ENCODE data around the gene GPRC5A.
"Not testable (repeated sequence)": the region's sequence is repeated elsewhere in the genome, so short reads cannot be mapped to it uniquely, and the experiment has no call there.

Gene GPRC5A, protein sequence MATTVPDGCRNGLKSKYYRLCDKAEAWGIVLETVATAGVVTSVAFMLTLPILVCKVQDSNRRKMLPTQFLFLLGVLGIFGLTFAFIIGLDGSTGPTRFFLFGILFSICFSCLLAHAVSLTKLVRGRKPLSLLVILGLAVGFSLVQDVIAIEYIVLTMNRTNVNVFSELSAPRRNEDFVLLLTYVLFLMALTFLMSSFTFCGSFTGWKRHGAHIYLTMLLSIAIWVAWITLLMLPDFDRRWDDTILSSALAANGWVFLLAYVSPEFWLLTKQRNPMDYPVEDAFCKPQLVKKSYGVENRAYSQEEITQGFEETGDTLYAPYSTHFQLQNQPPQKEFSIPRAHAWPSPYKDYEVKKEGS

DNA sequence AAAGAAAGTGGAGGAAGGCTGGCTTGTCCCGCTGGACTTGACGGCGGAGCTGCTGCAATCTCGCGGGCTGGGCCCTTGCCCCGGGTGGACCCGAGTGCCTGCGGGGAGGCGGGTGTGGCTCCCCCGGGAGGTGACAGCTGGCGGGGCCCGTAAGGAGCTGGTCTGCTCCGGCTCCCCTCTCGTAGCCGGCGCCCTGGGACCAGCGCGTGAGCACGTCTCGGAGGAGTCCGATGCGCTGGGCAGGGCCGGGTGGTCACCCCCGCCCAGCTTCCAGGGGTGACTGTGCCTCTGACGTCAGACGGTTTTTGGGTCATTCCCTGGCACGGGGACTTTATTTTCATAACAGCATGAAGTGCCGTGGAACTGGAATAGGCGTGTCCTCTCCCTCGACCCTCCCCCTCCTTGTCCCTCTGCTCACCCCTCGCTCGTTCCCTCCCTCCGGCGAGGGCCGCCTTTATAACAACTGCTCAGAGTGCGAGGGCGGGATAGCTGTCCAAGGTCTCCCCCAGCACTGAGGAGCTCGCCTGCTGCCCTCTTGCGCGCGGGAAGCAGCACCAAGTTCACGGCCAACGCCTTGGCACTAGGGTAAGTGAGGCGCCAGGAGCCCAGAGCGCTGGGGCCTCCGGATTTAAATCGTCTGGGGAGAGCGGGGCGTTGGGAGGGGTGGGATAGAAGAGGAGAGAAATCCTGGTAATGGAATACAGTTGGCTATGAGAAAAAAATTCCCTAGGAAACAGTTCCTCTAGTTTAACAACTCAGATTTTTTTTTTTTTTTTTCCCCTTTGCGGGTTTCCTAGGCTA, at the start of gene GPRC5A:
Gene GPRC5A, plus strand, starts transcription at position 483 of the 801 bp plus-strand sequence. CDS start 16,688 bp downstream, outside the sequence.
- no peak for DNase-seq (ENCODE audit: low read depth)

DNA sequence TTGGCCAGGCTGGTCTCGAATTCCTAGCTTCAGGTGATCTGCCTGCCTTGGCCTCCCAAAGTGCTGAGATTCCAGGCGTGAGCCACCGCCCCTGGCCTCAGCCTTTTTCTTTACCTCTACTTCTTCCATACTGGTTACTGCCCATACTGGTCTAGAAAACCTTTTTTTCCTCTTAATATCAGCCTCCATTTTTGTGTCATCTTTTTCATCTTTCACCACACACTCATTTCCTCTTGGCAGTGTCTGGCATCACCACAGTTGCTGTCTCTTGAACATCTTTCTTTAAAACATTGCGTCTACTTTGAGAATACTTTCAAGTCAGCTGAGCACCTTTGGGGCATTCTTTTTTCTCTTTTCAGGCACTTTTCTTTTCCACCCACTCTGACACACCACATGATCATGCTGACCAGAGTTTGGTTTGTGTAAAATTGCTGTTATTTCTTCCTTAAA, 45.5 kb upstream of the GPRC5A start:
- DNase-seq (ENCODE audit: low read depth) = no peak

DNA sequence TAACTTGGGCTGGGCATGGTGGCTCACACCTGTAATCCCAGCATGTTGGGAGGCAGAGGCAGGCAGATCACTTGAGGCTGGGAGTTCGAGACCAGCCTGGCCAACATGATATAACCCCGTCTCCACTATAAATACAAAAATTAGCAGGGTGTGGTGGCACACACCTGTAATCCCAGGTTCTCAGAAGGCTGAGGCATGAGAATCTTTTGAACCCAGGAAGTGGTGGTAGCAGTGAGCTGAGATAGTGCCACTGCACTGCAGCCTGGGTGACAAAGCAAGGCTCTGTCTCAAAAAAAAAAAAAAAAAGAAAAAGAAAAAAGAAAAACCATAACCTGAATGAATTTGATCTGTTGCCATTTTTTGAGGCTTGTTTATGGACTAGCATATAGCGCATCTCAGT, 44.6 kb upstream of the GPRC5A start:
- DNase-seq (ENCODE audit: low read depth) = not testable (repeated sequence)

DNA sequence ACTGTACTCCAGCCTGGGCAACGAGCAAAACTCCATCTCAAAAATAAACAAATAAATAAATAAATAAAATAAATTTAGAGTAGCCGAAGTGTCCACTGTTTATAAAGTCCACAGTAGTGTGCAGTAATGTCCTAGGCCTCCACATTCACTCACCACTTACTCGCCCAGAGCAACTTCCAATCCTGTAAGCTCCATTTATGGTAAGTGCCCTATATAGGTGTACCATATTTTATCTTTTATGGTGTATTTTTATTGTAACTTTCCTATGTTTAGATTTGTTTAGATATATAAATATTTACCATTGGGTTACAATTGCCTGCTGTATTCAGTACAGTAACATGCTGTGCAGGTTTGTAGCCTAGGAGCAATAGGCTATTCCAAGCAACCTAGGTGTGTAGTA, 37.9 kb upstream of the GPRC5A start:
- DNase-seq (ENCODE audit: low read depth) = no peak

DNA sequence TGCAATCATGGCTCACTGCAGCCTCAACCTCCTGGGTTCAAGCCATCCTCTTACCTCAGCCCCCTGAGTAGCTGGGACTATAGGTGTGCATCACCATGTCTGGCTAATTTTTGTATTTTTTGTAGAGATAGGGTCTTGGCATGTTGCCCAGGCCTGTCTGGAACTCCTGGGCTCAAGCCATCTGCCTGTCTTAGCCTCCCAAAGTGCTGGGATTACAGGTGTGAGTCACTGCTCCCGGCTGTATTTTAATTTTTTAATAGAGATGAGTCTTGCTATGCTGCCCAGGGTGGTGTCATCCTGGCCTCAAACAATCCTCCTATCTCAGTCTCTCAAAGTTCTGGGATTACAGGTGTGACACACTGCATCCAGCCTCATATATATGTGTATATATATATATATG, 31.7 kb upstream of the GPRC5A start:
- no peak for DNase-seq (ENCODE audit: low read depth)

DNA sequence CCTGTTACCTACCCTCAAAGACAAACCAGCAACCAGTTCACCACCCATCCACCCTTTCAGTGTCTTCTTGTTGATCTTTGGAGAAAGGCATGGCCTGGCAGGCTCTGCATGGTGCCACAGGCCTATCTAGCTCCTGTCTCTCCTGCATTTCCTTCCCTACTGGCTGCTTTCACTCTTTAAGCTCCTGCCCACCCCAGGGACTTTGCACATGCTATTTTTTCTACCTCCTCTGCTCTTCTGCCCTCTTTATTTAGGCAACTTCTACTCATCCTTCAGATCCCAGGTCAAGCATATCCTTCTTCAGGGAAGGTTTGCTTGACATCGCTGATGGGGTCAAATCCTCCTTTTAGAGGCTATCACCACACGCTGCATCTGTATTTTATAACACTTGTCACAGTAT, 27.1 kb upstream of the GPRC5A start:
- no peak for DNase-seq (ENCODE audit: low read depth)

DNA sequence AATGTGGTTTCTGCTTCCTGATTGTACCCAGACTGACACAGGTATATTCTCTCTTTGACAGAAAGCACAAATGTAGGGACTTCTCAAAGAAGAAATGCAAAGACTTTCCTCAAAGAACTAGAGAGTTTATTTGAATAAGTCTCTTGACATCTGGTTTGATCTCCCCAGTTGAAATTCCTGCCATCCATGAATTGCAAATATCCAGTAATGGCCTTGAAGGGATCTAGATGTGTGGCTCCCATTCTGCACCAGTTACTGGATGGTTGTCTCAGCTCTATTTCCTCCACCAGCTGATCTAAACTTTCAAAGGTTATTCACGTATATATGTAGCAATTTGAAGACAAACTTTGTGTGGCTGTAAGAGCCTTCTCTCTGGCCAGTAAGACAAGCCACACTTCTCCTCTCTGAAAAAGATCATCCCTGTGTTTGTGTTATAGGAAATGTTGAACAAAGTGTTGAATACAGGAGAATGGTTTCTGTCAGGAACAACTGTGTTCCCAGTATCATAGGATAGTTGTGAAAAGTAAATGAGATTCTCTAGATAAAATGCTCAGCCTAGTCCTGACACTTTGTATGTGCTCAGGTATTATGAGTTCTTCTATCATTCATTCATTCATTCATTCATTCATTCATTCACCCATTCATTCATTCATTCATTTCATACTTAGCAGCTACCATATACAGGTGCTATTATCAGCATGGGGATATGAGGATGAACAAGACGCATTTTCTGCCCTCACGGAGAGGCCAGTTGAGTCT, 22.7 kb upstream of the GPRC5A start:
- no peak for DNase-seq (ENCODE audit: low read depth)

DNA sequence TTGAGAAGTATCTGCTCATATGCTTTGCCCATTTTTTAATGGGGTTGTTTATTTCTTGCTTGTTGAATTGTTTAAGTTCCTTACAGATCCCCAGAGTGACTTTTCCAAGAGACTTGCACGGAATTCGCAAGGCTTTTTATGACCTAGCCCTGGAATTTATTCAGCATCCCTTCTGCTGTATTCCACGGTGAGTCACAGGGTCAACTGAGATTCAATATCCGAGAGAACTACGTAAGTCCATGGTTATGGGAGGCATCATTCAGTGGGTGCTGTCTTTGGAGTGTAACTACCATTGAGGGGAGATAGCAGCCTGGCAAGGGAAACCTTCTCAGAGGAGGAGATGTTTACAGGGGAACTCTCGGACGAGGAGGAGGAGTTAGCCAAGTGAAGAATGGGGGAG, 20.9 kb upstream of the GPRC5A start:
- DNase-seq (ENCODE audit: low read depth) = no peak

DNA sequence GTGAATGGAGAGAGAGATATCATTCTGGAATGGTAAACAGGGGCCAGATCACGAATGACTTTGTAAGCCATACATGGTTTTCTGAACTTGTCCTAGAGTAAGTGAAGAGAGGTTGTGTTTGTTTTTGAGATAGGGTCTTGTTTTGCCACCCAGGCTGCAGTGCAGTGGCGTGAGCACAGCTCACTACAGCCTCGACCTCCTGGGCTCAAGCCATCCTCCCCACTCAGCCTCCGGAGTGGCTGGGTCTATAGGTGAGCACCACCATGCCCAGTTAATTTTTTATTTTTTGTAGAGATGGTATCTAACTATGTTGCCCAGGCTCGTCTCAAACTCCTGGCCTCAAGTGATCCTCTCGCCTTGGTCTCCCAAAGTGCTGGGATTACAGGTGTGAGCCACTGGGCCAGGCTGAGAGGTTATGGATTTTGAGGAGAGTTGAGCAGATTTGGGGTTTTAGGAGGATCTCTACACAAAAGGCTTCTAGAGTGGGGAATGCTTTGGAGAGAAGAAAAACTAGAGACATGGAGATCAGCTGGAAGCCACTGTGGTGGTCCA, 19.7 kb upstream of the GPRC5A start:
- DNase-seq (ENCODE audit: low read depth) = no peak

DNA sequence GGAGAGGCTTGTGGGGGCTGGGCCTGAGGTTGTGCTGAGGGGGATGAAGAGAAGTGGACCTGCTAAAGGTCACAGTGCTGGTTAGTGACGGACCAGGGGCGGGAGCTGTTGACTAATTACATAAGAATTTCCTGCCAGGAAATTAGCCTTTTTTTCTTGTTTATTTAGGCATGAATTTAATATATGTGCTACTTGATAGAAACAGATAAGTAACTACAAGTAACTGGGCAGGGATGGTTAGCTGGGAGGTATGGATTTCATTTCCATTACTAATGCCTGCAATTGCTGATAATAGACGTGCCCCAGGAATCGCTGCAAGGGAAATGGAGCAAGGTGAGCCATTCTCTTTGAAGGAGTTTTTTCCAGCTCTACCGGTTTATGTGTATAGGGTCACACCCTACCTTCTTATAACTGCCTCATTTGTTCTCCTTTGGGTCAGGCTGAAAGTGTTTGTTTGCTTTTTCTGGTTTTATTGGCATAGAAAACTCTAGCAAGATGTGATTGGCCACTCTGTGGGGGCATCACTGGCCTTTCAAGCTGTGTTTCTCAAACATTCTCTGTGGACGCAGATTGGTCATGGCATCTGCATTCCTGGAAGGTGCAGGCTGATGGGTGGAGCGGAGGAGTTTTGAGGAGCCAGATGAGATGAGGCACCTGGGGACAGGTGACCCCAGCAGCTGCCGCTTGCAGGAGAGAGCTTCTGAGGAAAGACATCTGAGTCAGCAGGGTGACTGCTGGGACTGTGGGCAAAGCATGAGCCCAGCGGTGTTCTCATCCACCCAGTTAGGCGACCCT, 19.0 kb upstream of the GPRC5A start:
- no peak for DNase-seq (ENCODE audit: low read depth)

DNA sequence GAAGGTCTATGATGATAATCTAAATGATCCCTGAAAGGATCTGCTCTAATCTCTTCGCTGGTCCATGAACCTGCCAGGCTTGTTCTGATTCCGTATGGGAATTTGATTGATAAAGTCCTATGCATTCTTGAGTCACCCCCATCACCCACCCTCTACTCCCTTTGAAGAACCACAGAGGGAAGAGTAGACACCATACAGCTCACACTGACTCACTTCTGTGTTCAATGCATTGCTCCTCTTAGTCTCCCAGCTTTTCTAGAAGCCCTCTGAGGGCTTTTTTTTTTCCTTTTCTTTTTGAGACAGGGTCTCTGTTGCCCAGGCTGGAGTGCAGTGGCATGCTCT, 18.5 kb upstream of the GPRC5A start:
- no peak for DNase-seq (ENCODE audit: low read depth)

DNA sequence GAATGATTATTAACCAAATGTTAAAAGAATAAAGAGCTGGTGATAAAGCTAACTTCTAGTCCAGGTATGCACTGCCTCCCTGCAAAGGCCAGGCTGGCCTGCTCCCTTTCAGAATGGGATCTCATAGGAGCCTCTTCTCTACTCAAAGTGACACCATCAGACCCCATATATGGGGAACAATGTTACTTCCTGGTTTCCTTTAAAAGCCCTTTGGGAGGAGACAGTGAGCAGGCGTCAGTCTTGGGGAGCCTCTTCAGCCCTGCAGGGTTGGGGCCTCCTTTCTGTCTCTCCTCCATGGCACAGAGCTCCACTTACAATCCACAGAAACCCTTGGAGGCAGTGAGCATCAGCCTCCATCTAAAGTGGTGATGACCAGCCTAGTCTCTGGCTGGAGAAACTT, 17.3 kb upstream of the GPRC5A start:
- DNase-seq (ENCODE audit: low read depth) = no peak

DNA sequence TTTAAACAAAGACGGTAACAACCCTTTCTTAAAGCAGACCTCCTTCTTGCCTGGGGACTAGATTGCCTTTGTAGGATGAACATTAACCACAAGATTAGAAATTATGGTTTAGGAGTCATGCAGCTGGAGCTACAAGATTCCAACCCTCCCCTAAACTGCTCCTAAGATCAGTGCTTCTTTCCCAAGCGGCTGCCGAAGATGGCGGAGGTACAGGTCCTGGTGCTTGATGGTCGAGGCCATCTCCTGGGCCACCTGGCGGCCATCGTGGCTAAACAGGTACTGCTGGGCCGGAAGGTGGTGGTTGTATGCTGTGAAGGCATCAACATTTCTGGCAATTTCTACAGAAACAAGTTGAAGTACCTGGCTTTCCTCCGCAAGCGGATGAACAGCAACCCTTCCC, 16.1 kb upstream of the GPRC5A start:
- not testable (repeated sequence) for DNase-seq (ENCODE audit: low read depth)

DNA sequence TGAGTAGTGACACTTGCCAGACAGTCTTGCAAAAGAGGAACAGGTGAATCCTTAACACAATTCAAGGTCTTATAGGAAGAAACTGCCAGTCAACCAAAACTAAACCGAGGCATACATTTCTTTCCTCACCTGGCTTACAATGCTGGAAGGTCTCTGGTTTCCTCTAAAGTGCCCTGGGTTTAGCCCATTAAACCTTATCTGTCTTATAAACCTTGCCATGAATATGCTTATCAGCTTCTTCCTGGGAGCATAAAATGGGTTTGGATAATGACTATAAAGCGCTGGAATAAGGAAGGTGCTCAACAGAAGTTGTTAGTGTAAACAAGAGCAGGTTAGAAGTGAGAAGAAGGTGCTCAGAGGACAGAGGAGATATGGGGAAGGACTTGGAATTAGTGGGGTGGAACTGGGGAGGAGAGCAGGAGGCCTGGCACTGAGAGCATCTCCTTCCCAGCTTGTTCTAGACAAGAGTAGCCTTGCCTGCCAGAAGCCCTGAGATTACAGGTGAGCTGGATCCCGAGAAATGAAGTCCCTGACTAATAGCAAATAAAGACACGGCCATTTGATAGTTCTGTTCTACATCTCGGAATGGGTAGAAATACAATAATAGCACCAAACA, 14.1 kb upstream of the GPRC5A start:
- DNase-seq (ENCODE audit: low read depth) = no peak

DNA sequence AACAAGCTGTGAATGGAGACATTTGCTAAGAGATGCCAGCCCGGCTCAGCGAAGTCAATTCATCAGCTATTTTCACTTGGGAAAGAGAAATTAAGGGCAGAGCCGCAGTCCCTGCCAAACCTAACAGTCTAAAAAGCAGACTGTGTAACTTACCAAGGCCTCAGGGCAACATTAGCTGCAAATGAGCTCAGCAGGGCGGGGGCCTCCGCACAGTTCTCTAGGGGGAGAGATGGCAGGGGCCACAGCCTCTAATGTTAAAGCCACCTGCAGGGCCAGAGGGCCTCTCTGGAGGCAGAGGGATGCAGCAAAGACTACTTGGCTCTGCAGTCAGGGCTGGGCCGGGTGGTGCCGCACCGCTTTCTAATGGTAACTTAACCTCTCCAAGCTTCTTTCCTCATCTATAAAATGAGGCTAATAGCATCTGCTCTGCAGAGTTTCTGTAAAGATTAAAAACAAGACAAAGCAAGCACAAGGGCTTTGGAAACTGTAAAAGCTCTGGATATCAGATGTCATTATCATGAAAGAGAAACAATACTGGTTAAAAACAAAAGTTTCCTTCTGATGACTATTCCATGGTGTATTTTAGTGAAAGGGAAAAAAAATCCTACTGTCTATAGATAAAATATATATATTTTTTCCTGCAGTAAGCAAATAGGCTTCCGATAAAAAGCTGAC, 13.4 kb upstream of the GPRC5A start:
- no peak for DNase-seq (ENCODE audit: low read depth)

DNA sequence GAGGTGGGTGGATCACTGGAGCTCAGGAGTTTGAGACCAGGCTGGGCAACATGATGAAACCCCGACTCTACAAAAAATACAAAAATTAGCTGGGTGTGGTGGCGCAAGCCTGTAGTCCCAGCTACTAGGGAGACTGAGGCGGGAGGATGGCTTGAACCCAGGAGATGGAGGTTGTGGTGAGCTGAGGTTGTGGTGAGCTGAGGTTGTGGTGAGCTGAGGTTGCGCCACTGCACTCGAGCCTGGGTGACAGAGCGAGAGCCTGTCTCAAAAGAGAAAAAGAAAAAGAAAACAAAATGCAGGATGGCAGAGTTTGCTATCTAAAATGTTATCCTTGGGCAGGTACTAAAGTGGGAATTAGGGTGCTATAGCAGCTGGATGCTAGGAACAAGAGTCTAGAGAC, 10.8 kb upstream of the GPRC5A start:
- no peak for DNase-seq (ENCODE audit: low read depth)

DNA sequence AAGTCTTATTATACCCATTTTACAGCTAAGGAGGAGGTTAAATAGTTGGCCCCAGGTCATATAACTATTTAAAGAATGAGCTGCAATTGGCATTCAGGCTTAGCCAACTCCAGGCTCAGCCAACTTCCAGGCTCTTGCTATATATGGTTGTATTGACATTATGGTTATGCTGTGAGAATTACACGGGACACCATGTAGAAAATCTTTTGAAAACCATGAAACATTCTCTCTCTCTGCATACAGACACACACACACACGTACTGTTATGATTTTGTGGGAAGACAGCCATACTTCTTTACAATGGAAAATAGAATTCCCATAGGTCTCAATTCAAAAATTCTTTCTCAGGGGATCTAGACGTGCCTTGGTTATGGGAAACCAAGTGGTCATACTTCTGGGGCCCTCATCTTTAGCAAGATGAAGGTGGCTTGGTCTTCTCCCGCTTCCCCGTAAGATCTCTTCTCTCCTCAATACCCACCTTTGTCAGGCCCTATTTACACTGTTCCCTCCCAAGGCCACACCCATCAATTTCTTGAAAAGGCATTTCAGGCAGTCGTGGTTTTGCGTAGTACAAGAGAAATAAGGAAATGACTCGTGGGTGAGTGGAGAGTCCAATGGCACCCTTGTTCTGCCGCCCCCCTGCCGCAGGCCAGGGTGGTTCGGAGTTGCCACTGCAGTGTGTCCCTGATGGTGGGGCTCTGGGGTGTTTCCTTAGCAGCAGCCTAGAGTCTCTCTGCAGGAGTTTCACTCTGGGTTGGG, 10.0 kb upstream of the GPRC5A start:
- no peak for DNase-seq (ENCODE audit: low read depth)

DNA sequence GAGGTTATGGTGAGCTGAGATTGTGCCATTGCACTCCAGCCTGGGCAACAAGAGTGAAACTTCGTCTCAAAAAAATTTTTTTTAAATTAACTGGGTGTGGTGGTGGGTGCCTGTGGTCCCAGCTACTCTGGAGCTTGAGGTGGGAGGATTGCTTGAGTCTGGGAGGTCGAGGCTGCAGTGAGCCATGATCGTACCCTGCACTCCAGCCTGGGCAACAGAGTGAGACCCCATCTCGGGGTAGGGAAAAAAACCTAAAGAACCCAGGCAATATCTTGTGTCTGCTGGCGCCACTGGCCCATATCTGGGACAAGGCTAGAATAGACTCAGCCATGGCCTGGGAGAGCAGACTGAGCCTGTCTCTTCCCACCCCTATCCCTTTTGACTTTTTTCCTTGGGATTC, 9.1 kb upstream of the GPRC5A start:
- no peak for DNase-seq (ENCODE audit: low read depth)

DNA sequence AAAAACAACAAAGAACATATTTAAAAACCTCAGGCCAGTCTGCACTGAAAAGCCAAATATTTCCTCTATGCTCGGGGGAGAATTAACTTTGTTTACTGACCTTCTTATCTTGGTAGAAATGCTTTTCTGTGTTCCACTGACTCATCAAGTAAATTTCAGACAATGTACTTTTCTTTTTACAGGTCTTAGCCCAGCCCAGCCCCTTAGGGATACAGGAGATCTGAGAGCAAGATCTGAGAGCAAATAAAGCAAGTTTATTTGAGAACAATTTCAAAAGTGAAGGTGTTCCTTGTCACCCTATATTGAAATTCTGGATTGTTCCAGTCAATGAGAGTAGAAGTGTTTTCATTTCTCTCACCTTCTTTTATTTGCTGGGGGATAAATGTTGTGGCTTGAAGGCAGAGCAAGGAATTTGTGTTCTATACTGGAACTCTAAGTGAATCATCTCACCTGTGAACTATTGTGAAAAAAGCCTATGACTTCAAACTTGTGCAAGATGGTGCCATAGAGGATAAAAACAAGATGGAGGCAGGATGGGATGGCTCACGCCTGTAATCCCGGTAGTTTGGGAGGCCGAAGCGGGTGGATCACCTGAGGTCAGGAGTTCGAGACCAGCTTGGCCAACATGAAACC, 7.9 kb upstream of the GPRC5A start:
- DNase-seq (ENCODE audit: low read depth) = no peak
